Mesothelial cell of epicardium (in vitro differentiated cells): ENCODE measurements around the gene DSCAM. TPM values are rescaled to one million over a fixed set of nuclear protein-coding genes. Genes with fewer than 3 reads are reported as not detected.

Source experiments
- DNase-seq, 2 experiments: peaks; one replicate each; pipeline ENCODE4 v3.0.0; 2021; ENCODE audit warnings: low spot score in 2 of 2; ENCODE audit not compliant: unreplicated experiment in 2 of 2
- H3K27ac Mint-ChIP-seq: 2 replicates; pipeline ENCODE4 v1.8.0; 2021; ENCODE audit warnings: mixed read lengths
- H3K27me3 Mint-ChIP-seq: 2 replicates; pipeline ENCODE4 v1.8.0; 2021; ENCODE audit warnings: low read depth, mixed read lengths
- H3K36me3 Mint-ChIP-seq: 2 replicates; pipeline ENCODE4 v1.8.0; 2021; ENCODE audit warnings: mixed read lengths
- H3K4me1 Mint-ChIP-seq: 2 replicates; pipeline ENCODE4 v1.8.0; 2021; ENCODE audit warnings: mixed read lengths
- H3K4me3 Mint-ChIP-seq: 2 replicates; pipeline ENCODE4 v1.8.0; 2021; ENCODE audit warnings: mild to moderate bottlenecking, moderate library complexity, mixed read lengths
- H3K9me3 Mint-ChIP-seq: 2 replicates; pipeline ENCODE4 v1.8.0; 2021; ENCODE audit warnings: mixed read lengths
- CTCF ChIP-seq: fragments of 200-600 bp; sonication (generic); IDR thresholded peaks from one replicate; pipeline ENCODE4 v1.5.0; 2021; ENCODE audit warnings: antibody characterized with exemption; ENCODE audit not compliant: unreplicated experiment
- total RNA-seq: library from RNA; stranded (reverse); gene quantifications from 3 replicates; pipeline ENCODE4 v1.2.1, GENCODE V29; 2021

DSCAM gene
- total RNA-seq, 1 donor from 2014 or later = not detected

- DNase-seq = no peak
- Mint-ChIP-seq H3K36me3 (no peaks in the 10 kb centered on the region), H3K4me3 (no peak overlapping the region), H3K4me1 (peaks cover 8% of the 10 kb centered on the region), H3K27me3 (peaks cover 9% of the 10 kb centered on the region), H3K27ac (no peak overlapping the region), H3K9me3 (no peaks in the 10 kb centered on the region)
- TF ChIP-seq CTCF = no peak
These were observed 693.6 kb downstream of the DSCAM start for GRCh38 chr21:40153351-40153750.

GRCh38 chr21:40152476-40152875, 694.5 kb downstream of the DSCAM start:
- Mint-ChIP-seq H3K27ac (no peak overlapping the region), H3K4me1 (peaks cover 8% of the 10 kb centered on the region), H3K36me3 (no peaks in the 10 kb centered on the region), H3K4me3 (no peak overlapping the region), H3K27me3 (peaks cover 9% of the 10 kb centered on the region), H3K9me3 (no peaks in the 10 kb centered on the region)
- TF ChIP-seq CTCF = no peak
- DNase-seq = no peak

GRCh38 chr21:40151611-40152010, 695.3 kb downstream of the DSCAM start:
- peaks cover 8% of the 10 kb centered on the region for H3K4me1 Mint-ChIP-seq
- H3K27me3 Mint-ChIP-seq = peaks cover 9% of the 10 kb centered on the region
- DNase-seq = no peak
- H3K9me3 Mint-ChIP-seq = no peaks in the 10 kb centered on the region
- no peak overlapping the region for H3K27ac Mint-ChIP-seq
- TF ChIP-seq CTCF = no peak
- no peaks in the 10 kb centered on the region for H3K36me3 Mint-ChIP-seq
- no peak overlapping the region for H3K4me3 Mint-ChIP-seq

GRCh38 chr21:40146216-40146837, 700.6 kb downstream of the DSCAM start:
- Mint-ChIP-seq H3K4me3 (no peak overlapping the region), H3K36me3 (no peaks in the 10 kb centered on the region), H3K4me1 (no peaks in the 10 kb centered on the region), H3K27me3 (no peaks in the 10 kb centered on the region), H3K27ac (no peak overlapping the region), H3K9me3 (no peaks in the 10 kb centered on the region)
- TF ChIP-seq CTCF = no peak
- DNase-seq = no peak

- no peak overlapping the region for H3K27ac Mint-ChIP-seq
- peak; percentile 60 to 85 for DNase-seq
- no peaks in the 10 kb centered on the region for H3K36me3 Mint-ChIP-seq
These were observed 703.0 kb downstream of the DSCAM start for GRCh38 chr21:40143822-40144525.

More at GRCh38 chr21:40143822-40144525, 703.0 kb downstream of the DSCAM start:
- Mint-ChIP-seq H3K4me1 (no peaks in the 10 kb centered on the region), H3K4me3 (no peak overlapping the region), H3K9me3 (no peaks in the 10 kb centered on the region), H3K27me3 (no peaks in the 10 kb centered on the region)
- TF ChIP-seq CTCF = peak; percentile 100
